AG04450 (cell line): ENCODE results near the gene CCL22. TPM values are rescaled to one million over a fixed set of nuclear protein-coding genes. Genes with fewer than 3 reads are reported as not detected.

ENCODE experiments used
- CTCF ChIA-PET: fragments of 300-600, 350-600 bp; formaldehyde crosslinking; extraction: SDS; loops from one replicate; lab custom pipeline; 2022; ENCODE audit warnings: antibody characterized with exemption, inconsistent platforms; lab: Charles Lee
- POLR2A ChIA-PET: fragments of 350-600 bp; formaldehyde crosslinking; extraction: SDS; loops from one replicate; lab custom pipeline; 2021; ENCODE audit warnings: antibody characterized with exemption, inconsistent platforms; lab: Yijun Ruan, JAX
- DNase-seq: peaks from one replicate; pipeline ENCODE4 v3.0.0-alpha.2; 2011; ENCODE audit warnings: low read depth, low spot score
- H3K27ac ChIP-seq: one replicate; pipeline ENCODE4 v1.5.1; 2012; ENCODE audit warnings: low read depth, low read length, control low read depth
- H3K27me3 ChIP-seq: one replicate; pipeline ENCODE4 v1.6.0; 2012; ENCODE audit warnings: low read length; ENCODE audit not compliant: control insufficient read depth, insufficient read depth
- H3K4me3 ChIP-seq: 2 replicates; pipeline ENCODE4 v1.5.1; 2011; ENCODE audit warnings: mild to moderate bottlenecking, low read depth, low read length, control low read depth
- H3K9me3 ChIP-seq: 2 replicates; pipeline ENCODE4 v1.5.1; 2012; ENCODE audit warnings: low read length; ENCODE audit not compliant: control insufficient read depth, insufficient read depth
- polyA plus RNA-seq: library from polyadenylated mRNA; depleted of rRNA; stranded (reverse); fragments of >200 nt; gene quantifications from 2 replicates; pipeline ENCODE4 v1.2.3, GENCODE V29; 2011
- TF ChIP-seq, protein P1 (sequence below): IDR thresholded peaks from 2 replicates; pipeline ENCODE4 v1.5.1; 2011; ENCODE audit warnings: low read depth, low read length, control low read depth, inconsistent platforms

Gene CCL22
- polyA plus RNA-seq, 1 experiment: not detected

GRCh38 chr16:57316390-57317017 is 42.1 kb upstream of the CCL22 start:
- peaks cover 22% of the 10 kb centered on the region for H3K27me3 ChIP-seq
- peak overlapping the region; percentile 57 for H3K27ac ChIP-seq
- DNase-seq: peak; percentile 41
- CTCF ChIA-PET: interaction anchor here (1.5 to 1.9 kb wide), 2 partner anchors 16 to 101 kb away, joined by 7 to 12 read pairs; no protein-coding TSS in a partner anchor
- POLR2A ChIA-PET: no interaction called here
- H3K4me3 ChIP-seq: no peak overlapping the region
- no peaks in the 10 kb centered on the region for H3K9me3 ChIP-seq
- TF ChIP-seq, protein P1, sequence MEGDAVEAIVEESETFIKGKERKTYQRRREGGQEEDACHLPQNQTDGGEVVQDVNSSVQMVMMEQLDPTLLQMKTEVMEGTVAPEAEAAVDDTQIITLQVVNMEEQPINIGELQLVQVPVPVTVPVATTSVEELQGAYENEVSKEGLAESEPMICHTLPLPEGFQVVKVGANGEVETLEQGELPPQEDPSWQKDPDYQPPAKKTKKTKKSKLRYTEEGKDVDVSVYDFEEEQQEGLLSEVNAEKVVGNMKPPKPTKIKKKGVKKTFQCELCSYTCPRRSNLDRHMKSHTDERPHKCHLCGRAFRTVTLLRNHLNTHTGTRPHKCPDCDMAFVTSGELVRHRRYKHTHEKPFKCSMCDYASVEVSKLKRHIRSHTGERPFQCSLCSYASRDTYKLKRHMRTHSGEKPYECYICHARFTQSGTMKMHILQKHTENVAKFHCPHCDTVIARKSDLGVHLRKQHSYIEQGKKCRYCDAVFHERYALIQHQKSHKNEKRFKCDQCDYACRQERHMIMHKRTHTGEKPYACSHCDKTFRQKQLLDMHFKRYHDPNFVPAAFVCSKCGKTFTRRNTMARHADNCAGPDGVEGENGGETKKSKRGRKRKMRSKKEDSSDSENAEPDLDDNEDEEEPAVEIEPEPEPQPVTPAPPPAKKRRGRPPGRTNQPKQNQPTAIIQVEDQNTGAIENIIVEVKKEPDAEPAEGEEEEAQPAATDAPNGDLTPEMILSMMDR: no peak

DNA sequence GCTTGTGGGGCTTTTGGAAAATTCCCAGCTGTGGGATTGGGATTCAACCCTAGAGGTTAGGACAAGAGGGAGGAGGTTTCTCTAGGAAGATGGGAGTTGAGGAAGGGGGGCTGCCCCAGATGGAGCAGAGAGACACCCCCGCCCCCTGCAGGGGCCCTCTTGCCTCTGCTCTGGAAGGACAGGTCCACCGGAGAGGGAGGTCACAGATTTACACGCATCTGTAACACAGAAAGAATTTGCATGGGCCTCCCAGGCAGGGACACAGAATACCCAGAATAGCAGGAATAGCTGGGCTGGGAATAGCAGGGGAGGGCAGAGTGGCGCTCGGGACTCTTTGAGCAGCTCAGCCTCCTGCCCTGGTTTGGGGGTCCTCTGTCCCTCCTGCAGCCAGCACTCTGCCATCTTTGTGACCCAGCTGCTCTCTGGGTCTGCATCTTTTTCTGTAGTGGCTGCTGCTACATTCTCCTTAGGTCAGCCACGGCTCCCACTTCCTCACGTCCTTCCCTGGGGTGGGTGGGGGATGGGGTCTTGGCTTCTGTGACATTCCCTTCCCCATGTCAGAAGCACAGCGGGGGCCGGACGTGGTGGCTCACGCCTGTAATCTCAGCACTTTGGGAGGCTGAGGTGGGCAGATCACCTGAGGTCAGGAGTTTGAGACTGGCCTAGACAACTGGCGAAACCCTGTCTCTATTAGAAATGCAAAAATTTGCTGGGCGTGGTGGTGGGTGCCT is 40.2 kb upstream of the CCL22 start:
- TF ChIP-seq, protein P1: no peak
- ChIA-PET CTCF (no interaction called here), POLR2A (no interaction called here)
- Histone ChIP-seq H3K27me3 (peaks cover 7% of the 10 kb centered on the region), H3K9me3 (no peaks in the 10 kb centered on the region), H3K4me3 (no peak overlapping the region), H3K27ac (no peak overlapping the region)
- no peak for DNase-seq

- no peak overlapping the region for H3K27ac ChIP-seq
- no peak for DNase-seq
- CTCF ChIA-PET: no interaction called here
- TF ChIP-seq, protein P1: no peak
- no peaks in the 10 kb centered on the region for H3K9me3 ChIP-seq
- no peaks in the 10 kb centered on the region for H3K27me3 ChIP-seq
- no peak overlapping the region for H3K4me3 ChIP-seq
- POLR2A ChIA-PET: no interaction called here
Measured at GRCh38 chr16:57319646-57320045, 38.9 kb upstream of the CCL22 start.

GRCh38 chr16:57324749-57325148 is 33.8 kb upstream of the CCL22 start:
- POLR2A ChIA-PET: interaction anchor here (0.6 kb wide), 1 partner anchor 54 kb away, joined by 3 read pairs; no protein-coding TSS in a partner anchor

More at GRCh38 chr16:57324749-57325148, 33.8 kb upstream of the CCL22 start:
- CTCF ChIA-PET: no interaction called here
- Histone ChIP-seq H3K27ac (no peak overlapping the region), H3K27me3 (peaks cover under 1% of the 10 kb centered on the region), H3K4me3 (no peak overlapping the region), H3K9me3 (no peaks in the 10 kb centered on the region)
- TF ChIP-seq, protein P1: no peak
- DNase-seq: no peak
